HG03025 (cell line): ENCODE measurements around the gene ATP9B.
A peak's percentile ranks its signal among the peaks of the same experiment; 100 is the strongest.

Experiments used
- ATAC-seq: cut with Tn5 transposase; IDR thresholded peaks from one replicate; pipeline ENCODE4 v1.9.1; 2021; ENCODE audit warnings: mild to moderate bottlenecking, moderate library complexity; ENCODE audit not compliant: unreplicated experiment, low FRiP score

Gene ATP9B

DNA sequence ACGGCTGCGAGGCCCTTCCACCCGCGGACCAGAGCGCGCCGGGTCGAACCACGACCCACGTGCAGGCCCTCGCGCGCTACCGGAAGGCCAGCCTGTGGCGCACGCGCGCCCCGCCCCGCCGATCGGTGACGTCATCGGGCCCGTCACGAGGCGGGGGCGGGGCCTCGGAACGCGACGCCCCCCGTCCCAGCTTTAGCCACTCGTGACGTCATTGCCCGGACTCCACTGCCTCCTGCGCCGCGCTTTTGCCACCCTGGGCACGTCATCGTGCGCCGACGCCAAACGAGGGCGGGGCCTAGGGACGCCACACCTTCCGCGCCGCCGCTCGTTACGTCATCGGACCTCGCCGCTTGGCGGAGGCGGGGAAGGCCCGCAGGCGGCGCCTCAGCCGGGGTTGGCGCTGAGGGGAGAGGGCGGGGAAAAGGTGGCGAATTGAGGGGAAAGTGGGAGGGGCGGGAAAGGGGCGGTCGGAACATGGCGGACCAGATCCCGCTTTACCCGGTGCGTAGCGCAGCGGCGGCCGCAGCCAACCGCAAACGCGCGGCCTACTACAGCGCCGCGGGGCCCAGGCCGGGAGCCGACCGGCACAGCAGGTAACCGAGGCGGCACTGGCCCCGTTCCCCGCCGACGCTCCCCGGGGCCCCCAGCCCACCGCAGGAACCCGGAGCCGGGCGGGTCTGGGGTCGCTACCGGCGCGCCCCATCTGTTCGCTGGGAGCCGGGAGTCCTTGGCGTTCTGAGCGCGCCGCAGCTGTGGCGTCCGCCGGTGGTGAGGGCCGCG lies at the start of gene ATP9B:
Gene ATP9B, plus strand, starts transcription at position 458 of the 780 bp plus-strand sequence. Its CDS starts 17 bp downstream, at position 475.
- peak; percentile 84 for ATAC-seq

- ATAC-seq, result no peak
Observed at GRCh38 chr18:79019881-79020280, 49.3 kb upstream of the ATP9B start.

DNA sequence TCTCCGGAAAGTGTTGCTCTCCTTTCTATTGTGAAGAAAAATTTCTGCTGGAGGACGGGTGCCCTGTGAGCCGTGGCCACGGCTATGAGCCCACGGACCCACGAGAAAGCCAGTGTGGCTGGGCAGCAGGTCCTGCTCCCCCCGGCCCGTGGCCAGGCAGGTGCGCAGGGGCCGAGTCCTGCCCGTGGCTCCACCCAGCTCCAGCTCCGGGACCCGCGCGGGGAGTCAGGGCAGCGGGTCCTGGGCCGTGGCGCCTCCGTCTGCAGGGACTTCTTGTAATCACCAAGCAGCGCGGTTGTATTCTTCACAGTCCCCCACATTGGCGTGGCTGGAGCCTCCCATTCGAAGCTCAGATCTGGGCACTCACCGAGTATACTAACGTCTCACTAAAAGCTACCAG lies 46.6 kb upstream of the ATP9B start:
- ATAC-seq, result no peak

DNA sequence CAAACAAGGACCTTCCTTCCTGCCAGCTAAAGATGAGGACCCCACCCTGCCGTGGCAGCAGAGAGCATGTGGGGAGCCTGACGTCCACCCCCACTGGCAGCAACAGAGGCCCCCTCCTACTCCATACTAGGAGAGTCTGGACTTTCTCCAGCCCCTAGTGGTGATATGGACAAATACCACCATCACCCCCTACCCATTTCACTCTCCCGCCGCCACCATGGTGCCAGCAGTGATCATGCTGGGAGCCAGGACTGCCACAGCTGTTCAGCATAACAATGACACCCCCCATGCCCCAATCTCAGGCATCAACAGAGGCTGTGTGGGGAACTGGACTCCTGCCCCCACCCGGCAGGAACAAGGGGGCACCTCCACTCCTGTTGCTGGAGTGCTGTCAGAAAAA lies 42.7 kb upstream of the ATP9B start:
- no peak for ATAC-seq

GRCh38 chr18:79030680-79031079 lies 38.5 kb upstream of the ATP9B start:
- no peak for ATAC-seq

DNA sequence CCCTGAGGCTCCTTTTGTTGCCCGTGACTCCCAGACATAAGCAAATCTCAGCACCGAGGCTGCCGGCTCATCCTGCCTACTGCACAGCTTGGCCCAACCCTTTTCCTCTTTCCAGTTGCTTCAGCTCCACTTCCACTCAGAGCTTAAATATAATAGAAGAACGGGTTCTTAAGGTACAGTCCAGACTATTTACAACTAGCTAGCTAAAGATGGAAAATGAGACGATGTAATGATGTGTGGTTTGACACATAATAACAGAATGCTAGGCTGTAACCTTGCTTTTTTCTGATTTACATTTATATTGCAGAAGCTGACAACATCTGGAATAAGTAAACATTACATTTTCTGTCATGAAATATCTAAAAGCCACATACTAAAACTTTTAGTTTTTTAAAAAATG lies 26.9 kb upstream of the ATP9B start:
- ATAC-seq, result no peak

GRCh38 chr18:79043288-79043687 lies 25.9 kb upstream of the ATP9B start:
- no peak for ATAC-seq

DNA sequence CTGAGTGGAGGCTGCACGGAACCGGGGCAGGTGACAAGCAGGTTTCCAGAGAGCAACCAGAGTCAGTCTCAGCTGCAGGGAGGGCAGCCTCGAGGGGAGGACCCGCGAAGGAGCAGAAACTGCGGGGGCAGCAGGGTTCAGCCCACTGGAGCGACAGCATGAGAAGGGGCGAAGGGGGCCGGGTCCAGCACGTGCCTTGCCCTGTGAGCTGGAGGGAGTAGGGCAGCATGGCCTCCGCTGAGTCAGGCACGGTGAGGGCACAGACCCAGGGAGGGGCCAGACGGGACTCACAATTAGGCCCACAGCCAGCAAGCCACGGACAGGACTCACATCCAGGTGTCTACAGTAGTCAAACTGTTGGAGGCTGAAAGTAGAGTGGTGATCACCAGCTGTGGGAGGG lies 22.7 kb upstream of the ATP9B start:
- no peak for ATAC-seq

GRCh38 chr18:79047556-79048244 lies 21.5 kb upstream of the ATP9B start:
- no peak for ATAC-seq

DNA sequence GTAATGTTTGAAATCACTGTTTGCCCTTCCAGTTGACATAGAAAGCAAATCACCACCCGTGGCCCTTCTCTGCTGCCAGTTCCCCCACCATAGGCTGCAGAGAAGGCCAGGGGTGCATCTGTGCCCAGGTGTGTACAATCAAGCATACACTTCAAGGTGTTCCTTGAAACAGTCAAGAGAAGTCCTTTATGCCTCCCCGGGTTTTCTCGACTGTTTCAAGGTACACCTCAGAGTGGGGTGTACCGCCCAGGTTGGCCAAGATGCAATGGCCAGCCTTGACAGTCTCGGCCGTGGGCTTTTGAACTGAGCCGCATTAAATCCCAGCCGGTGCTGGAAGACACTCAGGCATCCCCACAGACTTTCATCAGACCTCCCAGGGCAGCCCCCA lies 21.0 kb upstream of the ATP9B start:
- no peak for ATAC-seq

DNA sequence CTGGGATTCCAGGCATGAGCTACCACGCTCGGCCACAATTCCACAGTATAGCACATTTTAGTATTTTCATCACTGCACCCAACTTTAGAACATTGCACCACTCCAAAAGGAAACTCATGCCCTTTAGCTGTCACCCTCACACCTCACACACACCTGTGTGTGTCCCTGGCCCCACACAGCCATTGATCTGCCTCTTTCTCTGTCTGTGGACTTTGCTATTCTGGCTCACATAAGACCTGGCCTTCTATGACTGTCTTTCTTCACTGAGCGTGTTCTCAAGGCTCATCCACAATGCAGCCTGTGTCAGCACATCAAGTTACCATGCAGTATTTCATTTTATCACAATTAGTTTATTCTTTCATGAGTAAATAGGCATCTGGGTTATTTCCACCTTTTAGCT lies 19.7 kb upstream of the ATP9B start:
- ATAC-seq, result no peak

DNA sequence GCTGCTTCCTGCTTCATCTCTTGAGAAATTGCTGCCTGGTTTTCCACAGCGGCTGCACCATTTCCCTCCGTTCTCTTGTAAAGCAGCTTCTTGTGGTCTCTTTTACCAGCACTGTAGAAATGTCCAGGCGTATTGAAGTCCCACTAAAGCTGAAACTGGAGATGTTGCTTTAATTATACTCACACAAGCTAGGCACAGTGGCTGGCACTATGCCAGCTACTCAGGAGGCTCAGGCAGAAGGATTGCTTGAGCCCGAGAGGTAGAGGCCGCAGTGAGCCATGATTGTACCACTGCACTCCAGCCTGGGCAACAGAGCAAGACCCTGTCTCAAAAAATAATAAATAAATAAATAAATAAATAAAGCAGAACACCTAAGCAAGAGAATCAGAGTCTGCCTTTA lies 19.2 kb upstream of the ATP9B start:
- ATAC-seq, result no peak

GRCh38 chr18:79056827-79057367 lies 12.3 kb upstream of the ATP9B start:
- no peak for ATAC-seq

- ATAC-seq, result peak; percentile 67
Observed at GRCh38 chr18:79058007-79058406, 11.2 kb upstream of the ATP9B start.

DNA sequence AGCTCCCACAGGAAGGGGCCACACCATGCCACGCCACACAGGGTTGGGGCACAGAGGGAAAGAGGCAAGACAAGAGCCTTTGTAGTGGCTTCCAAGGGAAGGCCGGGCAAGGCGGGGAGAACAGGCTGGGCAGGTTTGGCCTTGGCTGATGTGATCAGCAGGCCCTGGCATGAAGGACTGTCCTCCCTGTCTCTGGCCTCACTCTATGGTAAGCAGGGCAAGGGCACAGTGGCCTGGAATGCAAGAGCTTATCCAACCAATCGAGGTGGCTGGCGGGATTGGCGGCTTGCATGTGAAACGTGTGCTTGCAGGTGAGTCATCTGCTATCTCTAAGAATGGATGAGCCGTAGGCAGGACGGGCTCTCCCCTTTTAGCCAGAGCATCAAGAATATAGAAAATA lies 6.4 kb upstream of the ATP9B start:
- no peak for ATAC-seq

DNA sequence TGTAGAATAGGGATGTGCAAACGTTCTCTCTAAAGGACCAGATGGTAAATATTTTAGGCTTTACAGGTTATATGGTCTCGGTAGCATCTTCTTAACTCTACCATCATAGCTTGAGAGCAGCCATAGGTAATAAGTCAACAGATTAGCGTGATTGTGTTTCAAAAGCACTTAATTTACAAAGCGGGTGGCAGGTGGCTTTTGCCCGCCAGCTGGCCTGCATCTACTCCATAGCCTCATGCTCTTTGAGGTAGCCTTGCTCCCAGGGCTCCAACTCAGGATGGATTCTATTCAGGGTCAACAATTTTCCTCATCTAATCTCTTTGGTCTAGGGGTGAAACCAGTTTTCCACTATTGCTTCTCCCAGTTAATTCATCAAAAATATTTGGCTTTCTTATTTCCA lies 5.0 kb upstream of the ATP9B start:
- ATAC-seq, result no peak

DNA sequence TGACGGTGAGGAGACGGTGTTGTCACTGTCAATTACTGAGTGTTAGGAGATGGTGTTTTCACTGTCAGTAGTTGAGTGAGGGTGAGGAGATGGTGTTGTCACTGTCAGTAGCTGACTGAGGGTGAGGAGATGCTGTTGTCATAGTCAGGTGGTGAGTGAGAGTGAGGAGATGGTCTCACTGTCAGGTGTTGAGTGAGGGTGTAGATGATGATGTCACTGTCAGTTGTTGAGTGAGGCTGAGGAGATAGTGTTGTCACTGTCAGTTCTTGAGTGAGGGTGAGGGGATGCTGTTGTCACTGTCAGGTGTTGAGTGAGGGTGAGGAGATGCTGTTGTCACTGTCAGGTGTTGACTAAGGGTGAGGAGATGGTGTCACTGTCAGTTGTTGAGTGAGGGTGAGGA lies 3.4 kb upstream of the ATP9B start:
- no peak for ATAC-seq

DNA sequence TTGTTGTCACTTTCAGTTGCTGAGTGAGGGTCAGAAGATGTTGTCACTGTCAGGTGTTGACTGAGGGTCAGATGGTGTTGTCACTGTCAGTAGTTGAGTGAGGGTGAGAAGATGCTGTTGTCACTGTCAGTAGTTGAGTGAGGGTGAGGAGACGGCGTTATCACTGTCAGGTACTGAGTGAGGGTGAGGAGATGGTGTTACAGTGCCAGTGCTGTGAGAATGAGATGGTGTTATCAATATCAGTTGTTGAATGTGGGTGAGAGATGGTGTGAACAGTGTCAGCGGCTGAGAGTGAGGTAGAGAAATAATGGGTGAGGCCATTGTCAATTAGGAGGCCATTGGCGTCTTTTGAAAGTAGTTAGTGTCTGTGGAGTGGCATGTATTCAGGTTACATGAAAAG lies 1.6 kb upstream of the ATP9B start:
- ATAC-seq, result no peak

DNA sequence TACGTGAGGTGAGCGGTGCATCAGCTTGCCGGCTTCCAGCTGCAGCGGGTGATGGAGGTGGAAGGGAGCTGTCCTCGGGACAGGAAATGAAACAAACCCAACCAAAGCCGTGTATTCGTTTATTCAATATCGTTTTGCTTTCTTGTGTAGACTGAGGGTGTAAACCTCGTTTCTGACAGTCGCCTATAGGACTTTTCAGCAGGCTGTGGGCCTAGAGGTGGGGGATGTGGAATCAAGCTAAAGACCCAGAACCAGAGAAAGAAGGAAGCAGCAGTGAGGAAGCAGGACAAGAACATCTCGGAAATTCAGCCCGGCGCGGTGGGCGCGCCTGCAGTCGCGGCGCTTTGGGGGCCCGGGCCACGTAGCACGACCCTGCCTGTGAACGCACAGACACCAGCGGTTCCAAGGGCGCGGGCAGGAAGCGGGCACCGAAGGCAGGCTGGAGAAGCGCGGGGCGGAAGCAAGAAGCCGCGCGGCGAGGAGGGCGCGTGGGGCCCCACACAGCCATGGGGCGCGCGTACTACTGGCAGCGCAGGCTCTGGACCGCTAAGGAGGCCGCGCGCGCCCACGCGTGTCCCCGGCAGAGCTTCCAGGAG lies 755 bp upstream of the ATP9B start:
- ATAC-seq, result no peak

DNA sequence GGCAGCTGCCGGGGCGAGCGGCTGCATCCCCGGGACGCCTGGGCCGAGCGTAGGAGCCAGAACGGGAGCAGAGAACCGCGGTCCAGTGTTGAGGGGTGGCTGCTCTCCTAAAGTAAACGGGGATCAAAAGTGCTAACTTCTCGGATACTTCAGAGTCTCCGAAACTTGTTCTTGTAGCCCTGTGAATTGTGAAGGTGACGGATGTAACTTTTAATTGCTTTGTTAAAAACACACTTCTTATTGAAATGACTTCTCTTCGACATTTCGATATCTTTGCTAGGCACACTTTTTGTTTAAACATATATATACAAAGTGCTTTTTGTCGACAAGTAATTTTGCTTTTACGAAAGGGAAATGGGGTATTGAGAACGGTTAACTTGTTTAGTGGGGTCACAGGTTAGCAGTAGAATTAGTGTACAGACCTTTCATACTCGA lies 540 bp downstream of the ATP9B start:
- peak; percentile 36 for ATAC-seq

GRCh38 chr18:79070486-79070885 lies 1.3 kb downstream of the ATP9B start:
- no peak for ATAC-seq
